Naive thymus-derived CD8-positive, alpha-beta T cell (primary cell): ENCODE results near the gene COL4A1. TPM values are rescaled to one million over a fixed set of nuclear protein-coding genes. Genes with fewer than 3 reads are reported as not detected.
"Not testable (repeated sequence)": the region's sequence is repeated elsewhere in the genome, so short reads cannot be mapped to it uniquely, and the experiment has no call there.

Source experiments
- ATAC-seq, 2 donors: fragments of 150-1000 bp; cut with Tn5 transposase in 1 of 2; sonication (Bioruptor Pico), chemical (Tn5 transposase) in 1 of 2; 1 replicate in 1 of 2; 2 replicates in 1 of 2; pipeline ENCODE4 v1.10.0; 2021; ENCODE audit warnings: mild to moderate bottlenecking in 2 of 2, moderate library complexity in 2 of 2
- POLR2A ChIA-PET: fragments of 350-600 bp; sonication (Branson Sonifier 250); formaldehyde crosslinking; loops from one replicate; lab custom pipeline; 2021; ENCODE audit warnings: antibody characterized with exemption; lab: Charles Lee
- DNase-seq, 10 donors: peaks; one replicate each; pipeline versions ENCODE4 v3.0.0 to v3.0.0-alpha.2; 2020 to 2022
- H3K27ac Mint-ChIP-seq, 10 donors: one replicate each; pipeline ENCODE4 v1.8.0; 2020 to 2022; ENCODE audit warnings: mild to moderate bottlenecking in 10 of 10, mixed read lengths in 10 of 10, moderate library complexity in 4 of 10, inconsistent platforms in 1 of 10
- H3K27me3 Mint-ChIP-seq, 5 donors: one replicate each; pipeline ENCODE4 v1.8.0; 2021 to 2022; ENCODE audit warnings: mixed read lengths in 5 of 5
- H3K36me3 Mint-ChIP-seq, 3 donors: one replicate each; pipeline ENCODE4 v1.8.0; 2020 to 2022; ENCODE audit warnings: mixed read lengths in 3 of 3, mild to moderate bottlenecking in 2 of 3, inconsistent platforms in 1 of 3
- H3K4me1 Mint-ChIP-seq, 4 donors: one replicate each; pipeline ENCODE4 v1.8.0; 2021 to 2022; ENCODE audit warnings: mixed read lengths in 4 of 4
- H3K4me3 Mint-ChIP-seq, 10 donors: one replicate each; pipeline ENCODE4 v1.8.0; 2020 to 2022; ENCODE audit warnings: mild to moderate bottlenecking in 10 of 10, mixed read lengths in 10 of 10, moderate library complexity in 6 of 10, inconsistent platforms in 1 of 10
- H3K9me3 Mint-ChIP-seq, 9 donors: one replicate each; pipeline ENCODE4 v1.8.0; 2020 to 2022; ENCODE audit warnings: mixed read lengths in 9 of 9, mild to moderate bottlenecking in 3 of 9, inconsistent platforms in 1 of 9, moderate library complexity in 1 of 9
- polyA plus RNA-seq, 3 donors: library from polyadenylated mRNA; unstranded; fragments of 300-500 nt; fragmentation: Illumina TruSeq; gene quantifications; one replicate each; pipeline ENCODE4 v1.2.3, GENCODE V29; 2021
- total RNA-seq, 8 experiments: library from RNA in 2 of 8; stranded (reverse) in 2 of 8; gene quantifications; one replicate each; pipeline ENCODE4 v1.2.3 and lab custom pipeline; 2021 to 2026

The COL4A1 gene
- total and polyA plus RNA-seq, 5 experiments from 2014 or later = not detected

- no peak overlapping the region for H3K27ac Mint-ChIP-seq
- POLR2A ChIA-PET = no interaction called here
- H3K4me3 Mint-ChIP-seq = no peak overlapping the region
- H3K9me3 Mint-ChIP-seq = no peaks in the 10 kb centered on the region
- ATAC-seq (no peak), DNase-seq (no peak)
- peaks cover 24 to 83% (median 36%) of the 10 kb centered on the region in 5 donors for H3K27me3 Mint-ChIP-seq
- H3K36me3 Mint-ChIP-seq = no peaks in the 10 kb centered on the region
- peaks cover 0 to 10% (median 4%) of the 10 kb centered on the region in 4 donors for H3K4me1 Mint-ChIP-seq
These were observed 12.4 kb upstream of the COL4A1 start for GRCh38 chr13:110319397-110319773.

GRCh38 chr13:110318920-110319319, 12.0 kb upstream of the COL4A1 start:
- no peak overlapping the region for H3K4me3 Mint-ChIP-seq
- DNase-seq (no peak), ATAC-seq (no peak)
- H3K27ac Mint-ChIP-seq = no peak overlapping the region
- no peaks in the 10 kb centered on the region for H3K36me3 Mint-ChIP-seq
- POLR2A ChIA-PET = no interaction called here
- no peaks in the 10 kb centered on the region for H3K9me3 Mint-ChIP-seq
- H3K4me1 Mint-ChIP-seq = peaks cover 0 to 10% (median 4%) of the 10 kb centered on the region in 4 donors
- peaks cover 27 to 83% (median 37%) of the 10 kb centered on the region in 5 donors for H3K27me3 Mint-ChIP-seq

DNA sequence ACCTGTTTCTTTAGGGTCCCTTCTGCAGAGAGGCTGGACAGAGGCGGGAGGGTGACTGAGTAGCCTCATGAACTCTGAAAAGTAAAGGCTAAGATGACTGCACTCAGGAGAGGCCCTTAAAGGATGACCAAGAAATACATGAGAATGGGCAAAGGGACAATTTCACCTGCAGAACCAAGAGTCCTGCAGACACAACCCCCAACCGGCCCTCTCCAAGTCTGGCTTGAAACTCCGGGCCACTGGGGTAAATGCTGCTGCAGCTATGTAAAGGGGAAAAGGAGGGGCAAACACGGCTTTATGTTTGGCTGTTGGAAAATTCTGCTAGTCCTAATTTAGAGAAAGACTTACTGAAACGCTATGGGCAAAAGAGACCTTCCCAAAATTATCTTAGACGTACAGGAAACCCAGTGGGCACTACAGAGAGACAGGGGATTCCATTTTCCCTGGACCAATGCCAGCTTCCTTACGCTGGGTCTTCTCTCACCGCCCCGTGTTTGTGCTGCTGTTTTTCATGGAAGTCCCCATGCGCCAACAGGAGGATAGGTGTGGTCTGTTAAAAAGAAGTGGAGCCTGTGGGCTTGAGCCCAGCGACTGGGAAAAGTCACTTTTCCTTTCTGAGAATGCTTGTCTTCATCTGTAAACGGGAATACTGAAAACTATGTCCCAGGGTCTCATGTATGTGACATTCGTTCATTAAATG, 10.7 kb upstream of the COL4A1 start:
- DNase-seq (no peak), ATAC-seq (no peak)
- Mint-ChIP-seq H3K4me1 (peaks cover 0 to 10% (median 4%) of the 10 kb centered on the region in 4 donors), H3K9me3 (no peaks in the 10 kb centered on the region), H3K4me3 (no peak overlapping the region), H3K36me3 (no peaks in the 10 kb centered on the region), H3K27ac (no peak overlapping the region), H3K27me3 (peaks cover 31 to 75% (median 35%) of the 10 kb centered on the region in 5 donors)
- POLR2A ChIA-PET = no interaction called here

- Mint-ChIP-seq H3K4me1 (peaks cover 0 to 10% (median 4%) of the 10 kb centered on the region in 4 donors), H3K27ac (no peak overlapping the region)
- POLR2A ChIA-PET = no interaction called here
These were observed 10.1 kb upstream of the COL4A1 start for GRCh38 chr13:110317093-110317492.

GRCh38 chr13:110316196-110316595, 9.2 kb upstream of the COL4A1 start:
- Mint-ChIP-seq H3K4me1 (peaks cover 0 to 10% (median 4%) of the 10 kb centered on the region in 4 donors), H3K4me3 (no peak overlapping the region), H3K27me3 (peaks cover 26 to 75% (median 36%) of the 10 kb centered on the region in 5 donors), H3K27ac (no peak overlapping the region), H3K9me3 (no peaks in the 10 kb centered on the region), H3K36me3 (no peaks in the 10 kb centered on the region)
- DNase-seq (no peak), ATAC-seq (no peak)
- POLR2A ChIA-PET = no interaction called here

More at GRCh38 chr13:110317093-110317492, 10.1 kb upstream of the COL4A1 start:
- ATAC-seq = no peak
- no peak for DNase-seq
- no peaks in the 10 kb centered on the region for H3K36me3 Mint-ChIP-seq
- H3K9me3 Mint-ChIP-seq = no peaks in the 10 kb centered on the region
- peaks cover 31 to 75% (median 35%) of the 10 kb centered on the region in 5 donors for H3K27me3 Mint-ChIP-seq
- H3K4me3 Mint-ChIP-seq = no peak overlapping the region

- no peak overlapping the region for H3K27ac Mint-ChIP-seq
- no peak overlapping the region for H3K4me3 Mint-ChIP-seq
- H3K36me3 Mint-ChIP-seq = no peaks in the 10 kb centered on the region
- no peak for DNase-seq
- peaks cover 0 to 4% (median 2%) of the 10 kb centered on the region in 4 donors for H3K4me1 Mint-ChIP-seq
- peaks cover 30 to 81% (median 43%) of the 10 kb centered on the region in 5 donors for H3K27me3 Mint-ChIP-seq
- no peak for ATAC-seq
- POLR2A ChIA-PET = no interaction called here
- H3K9me3 Mint-ChIP-seq = no peaks in the 10 kb centered on the region
These were observed 7.7 kb upstream of the COL4A1 start for GRCh38 chr13:110314516-110315245.

GRCh38 chr13:110313733-110314132, 6.8 kb upstream of the COL4A1 start:
- DNase-seq, H3K9me3 Mint-ChIP-seq, POLR2A ChIA-PET, ATAC-seq, H3K36me3 Mint-ChIP-seq, H3K27ac Mint-ChIP-seq, H3K4me1 Mint-ChIP-seq, H3K4me3 Mint-ChIP-seq: not testable (repeated sequence)
- H3K27me3 Mint-ChIP-seq = peaks cover 25 to 80% (median 46%) of the 10 kb centered on the region in 5 donors

- H3K9me3 Mint-ChIP-seq, H3K36me3 Mint-ChIP-seq, H3K4me1 Mint-ChIP-seq, ATAC-seq, H3K27ac Mint-ChIP-seq, DNase-seq, H3K4me3 Mint-ChIP-seq, POLR2A ChIA-PET: not testable (repeated sequence)
- peaks cover 26 to 81% (median 51%) of the 10 kb centered on the region in 5 donors for H3K27me3 Mint-ChIP-seq
These were observed 6.3 kb upstream of the COL4A1 start for GRCh38 chr13:110313261-110313660.

DNA sequence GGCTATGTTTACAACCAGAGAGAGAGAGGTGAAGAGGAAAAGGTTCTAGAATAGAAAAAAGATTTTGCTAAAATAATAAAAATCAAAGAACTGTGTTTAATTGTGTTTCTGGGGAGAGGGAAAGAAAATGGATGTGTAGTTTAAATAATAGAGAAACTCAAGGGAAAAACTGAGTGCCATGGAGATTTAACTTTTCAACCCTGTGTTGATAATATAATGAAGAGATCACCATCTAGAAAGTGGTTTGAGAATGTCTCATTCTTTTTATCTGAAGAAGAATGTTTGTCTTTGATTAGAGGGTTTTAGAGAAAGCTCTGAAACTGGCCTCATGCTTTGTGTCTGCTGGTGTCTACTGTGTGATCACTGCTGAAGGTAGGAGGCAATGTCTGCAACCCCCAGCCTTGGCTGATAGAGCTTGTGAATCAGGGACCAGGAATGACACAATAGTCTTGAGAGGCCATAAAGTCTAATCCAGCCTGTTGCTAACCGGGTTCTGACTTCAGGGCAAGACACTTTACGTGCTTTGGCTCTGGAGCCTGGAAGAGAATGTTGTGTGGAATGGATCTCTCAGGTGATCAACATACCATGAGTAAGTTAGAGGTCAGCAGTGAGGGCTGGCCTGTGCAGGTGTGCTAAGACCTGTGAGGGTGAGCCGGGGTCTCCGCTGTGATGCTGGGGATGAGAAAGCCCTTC, 5.5 kb upstream of the COL4A1 start:
- H3K4me1 Mint-ChIP-seq = peaks cover 0 to 12% (median 5%) of the 10 kb centered on the region in 4 donors
- no peak overlapping the region for H3K4me3 Mint-ChIP-seq
- no peaks in the 10 kb centered on the region for H3K9me3 Mint-ChIP-seq
- no peaks in the 10 kb centered on the region for H3K36me3 Mint-ChIP-seq
- POLR2A ChIA-PET = no interaction called here
- ATAC-seq (no peak), DNase-seq (no peak)
- H3K27me3 Mint-ChIP-seq = peaks cover 25 to 80% (median 55%) of the 10 kb centered on the region in 5 donors
- no peak overlapping the region for H3K27ac Mint-ChIP-seq

GRCh38 chr13:110311443-110312338, 4.7 kb upstream of the COL4A1 start:
- DNase-seq (no peak), ATAC-seq (no peak)
- Mint-ChIP-seq H3K4me1 (peaks cover 0 to 12% (median 5%) of the 10 kb centered on the region in 4 donors), H3K9me3 (no peaks in the 10 kb centered on the region), H3K27ac (no peak overlapping the region), H3K27me3 (peaks cover 25 to 72% (median 50%) of the 10 kb centered on the region in 5 donors), H3K36me3 (no peaks in the 10 kb centered on the region), H3K4me3 (no peak overlapping the region)
- POLR2A ChIA-PET = no interaction called here

- no peak overlapping the region for H3K4me3 Mint-ChIP-seq
- no peaks in the 10 kb centered on the region for H3K9me3 Mint-ChIP-seq
- H3K27ac Mint-ChIP-seq = no peak overlapping the region
- no peak for DNase-seq
- no peak for ATAC-seq
- H3K27me3 Mint-ChIP-seq = peaks cover 27 to 71% (median 50%) of the 10 kb centered on the region in 5 donors
- peaks cover 0 to under 1% (median 0%) of the 10 kb centered on the region in 3 donors for H3K36me3 Mint-ChIP-seq
- peaks cover 0 to 12% (median 5%) of the 10 kb centered on the region in 4 donors for H3K4me1 Mint-ChIP-seq
- POLR2A ChIA-PET = no interaction called here
These were observed 3.8 kb upstream of the COL4A1 start for GRCh38 chr13:110310541-110311442.
